ENCODE data around the gene MAP3K20. TPM values are rescaled to one million over a fixed set of nuclear protein-coding genes. Genes with fewer than 3 reads are reported as not detected.
"Not testable (repeated sequence)": the region's sequence is repeated elsewhere in the genome, so short reads cannot be mapped to it uniquely, and the experiment has no call there.

MAP3K20 gene
- total RNA-seq, 1 experiment from 2014 or later, result 15.2 TPM

DNA sequence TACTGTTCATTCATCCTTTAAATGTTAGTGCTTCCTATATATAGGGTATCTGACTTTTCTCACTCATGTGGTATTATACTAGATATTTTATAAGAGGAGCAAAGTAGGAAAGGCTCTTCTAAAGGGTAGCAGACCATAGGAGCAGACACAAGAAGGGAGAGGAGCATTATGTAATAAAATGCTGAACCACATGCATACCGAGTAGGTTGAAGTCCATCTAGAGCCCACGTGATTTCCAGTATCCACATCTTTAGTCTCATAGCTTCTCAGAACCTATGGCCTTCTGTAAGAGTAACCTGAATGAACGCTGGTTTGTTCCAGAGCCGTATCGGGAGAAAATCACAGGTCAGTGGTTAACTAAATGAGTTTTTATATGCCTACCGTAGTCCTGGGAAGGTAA, 85.9 kb downstream of the MAP3K20 start (continued):
- TF ChIP-seq TCF7 (CRISPR knock-in tag; IDR thresholded peaks at IDR 0.05; ENCODE audit: low read depth) (no peak), ZNF423 (CRISPR knock-in tag; IDR thresholded peaks at IDR 0.05) (no peak)

DNA sequence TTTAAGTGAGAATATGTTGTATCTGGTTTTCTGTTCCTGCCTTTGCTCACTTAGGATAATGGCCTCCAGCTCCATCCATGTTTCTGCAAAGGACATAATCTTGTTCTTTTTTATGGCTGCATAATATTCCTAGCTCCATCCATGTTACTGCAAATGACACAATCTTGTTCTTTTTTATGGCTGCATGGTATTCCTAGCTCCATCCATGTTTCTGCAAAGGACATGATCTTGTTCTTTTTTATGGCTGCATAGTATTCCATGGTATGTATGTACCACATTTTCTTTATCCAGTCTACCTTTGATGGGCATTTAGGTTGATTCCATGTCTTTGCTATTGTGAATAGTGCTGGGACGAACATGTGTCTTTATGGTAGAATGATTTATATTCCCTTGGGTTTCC, 87.7 kb downstream of the MAP3K20 start:
- DNase-seq (ENCODE audit: low spot score); POLR2A ChIA-PET; H3K9me3 Mint-ChIP-seq; H3K4me1 Mint-ChIP-seq; H3K27me3 Mint-ChIP-seq (ENCODE audit: low read depth); H3K36me3 Mint-ChIP-seq; ATAC-seq; H3K4me3 Mint-ChIP-seq; H3K27ac Mint-ChIP-seq: not testable (repeated sequence)
- CTCF ChIA-PET, result interaction anchor here (1.2 kb wide), 1 partner anchor 72 kb away, joined by 3 read pairs; no protein-coding TSS in a partner anchor
- TF ChIP-seq GTF2I (CRISPR knock-in tag; conservative IDR thresholded peaks at IDR 0.05), result 0 out of 2 replicates have a peak, but pooled peaks have one; percentile 40

DNA sequence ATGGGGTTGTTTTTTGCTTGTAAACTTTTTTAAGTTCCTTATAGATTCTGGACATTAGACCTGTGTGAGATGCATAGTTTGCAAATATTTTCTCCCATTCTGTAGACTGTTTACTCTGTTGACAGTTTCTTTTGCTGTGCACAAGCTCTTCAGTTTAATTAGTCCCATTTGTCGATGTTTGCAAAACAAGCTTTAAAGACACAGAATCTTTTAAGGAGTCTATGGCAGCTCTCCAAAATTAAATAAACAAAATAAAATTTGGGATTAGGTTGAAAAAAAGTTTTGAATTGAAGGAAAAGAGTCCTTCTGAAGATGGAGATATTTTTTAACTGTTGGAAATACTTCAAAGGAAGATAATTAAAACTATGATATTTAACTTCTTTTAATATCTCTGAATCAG, 88.8 kb downstream of the MAP3K20 start:
- DNase-seq (ENCODE audit: low spot score) (no peak), ATAC-seq (no peak)
- CTCF ChIA-PET, result no interaction called here
- Mint-ChIP-seq H3K27me3 (ENCODE audit: low read depth) (no peaks in the 10 kb centered on the region), H3K36me3 (peaks cover 7% of the 10 kb centered on the region), H3K4me1 (peaks cover 6% of the 10 kb centered on the region), H3K27ac (no peak overlapping the region), H3K4me3 (no peak overlapping the region), H3K9me3 (peaks cover 8% of the 10 kb centered on the region)
- POLR2A ChIA-PET, result no interaction called here
- no peak for TF ChIP-seq GTF2I (CRISPR knock-in tag; conservative IDR thresholded peaks at IDR 0.05)
- TF ChIP-seq NR3C1 (CRISPR knock-in tag; conservative IDR thresholded peaks at IDR 0.05; ENCODE audit: low read depth), result no peak
- TF ChIP-seq GRHL2 (CRISPR knock-in tag; IDR thresholded peaks at IDR 0.05; ENCODE audit: insufficient replicate concordance, severe bottlenecking), result no peak

DNA sequence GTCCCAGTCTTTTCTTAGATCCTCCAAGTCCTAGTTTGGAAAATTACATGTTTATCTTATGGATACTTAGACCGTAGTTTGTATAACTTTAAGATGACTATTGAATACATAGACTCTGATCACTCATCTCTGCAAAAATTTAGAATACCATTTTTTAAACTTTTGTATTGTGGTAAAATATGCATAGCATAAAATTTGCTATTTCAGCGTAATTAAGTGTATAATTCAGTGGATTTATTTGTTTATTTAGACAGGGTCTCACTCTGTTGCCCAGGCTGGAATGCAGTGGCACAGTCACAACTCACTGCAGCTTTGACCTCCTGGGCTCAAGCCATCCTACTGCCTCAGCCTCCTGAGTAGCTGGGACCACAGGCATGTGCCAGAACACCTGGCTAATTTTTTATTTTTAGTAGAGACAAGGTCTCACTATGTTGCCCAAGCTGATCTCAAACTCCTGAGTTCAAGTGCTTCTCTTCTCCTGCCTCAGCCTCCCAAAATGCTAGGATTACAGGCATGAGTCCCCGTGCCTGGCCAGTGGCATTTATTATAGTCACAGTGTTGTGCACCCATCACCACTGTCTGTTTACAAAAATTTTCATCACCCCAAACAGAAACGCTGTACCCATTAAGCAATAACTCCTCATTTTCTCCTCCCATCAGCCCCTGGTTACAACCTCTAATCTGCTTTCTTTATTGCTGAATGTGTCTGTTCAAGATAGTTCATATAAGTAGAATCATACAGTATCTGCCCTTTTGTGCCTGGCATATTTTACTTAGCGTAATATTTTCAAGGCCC, 90.0 kb downstream of the MAP3K20 start:
- H3K36me3 Mint-ChIP-seq, result peaks cover 7% of the 10 kb centered on the region
- TF ChIP-seq PRRX2 (CRISPR knock-in tag; IDR thresholded peaks at IDR 0.05), result no peak
- TF ChIP-seq, protein P1, sequence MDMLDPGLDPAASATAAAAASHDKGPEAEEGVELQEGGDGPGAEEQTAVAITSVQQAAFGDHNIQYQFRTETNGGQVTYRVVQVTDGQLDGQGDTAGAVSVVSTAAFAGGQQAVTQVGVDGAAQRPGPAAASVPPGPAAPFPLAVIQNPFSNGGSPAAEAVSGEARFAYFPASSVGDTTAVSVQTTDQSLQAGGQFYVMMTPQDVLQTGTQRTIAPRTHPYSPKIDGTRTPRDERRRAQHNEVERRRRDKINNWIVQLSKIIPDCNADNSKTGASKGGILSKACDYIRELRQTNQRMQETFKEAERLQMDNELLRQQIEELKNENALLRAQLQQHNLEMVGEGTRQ (CRISPR knock-in tag; IDR thresholded peaks at IDR 0.05), result no peak
- no peak for TF ChIP-seq HMGA2 (CRISPR knock-in tag; IDR thresholded peaks at IDR 0.05)
- TF ChIP-seq GABPB1 (CRISPR knock-in tag; IDR thresholded peaks at IDR 0.05), result no peak
- TF ChIP-seq, protein P2, sequence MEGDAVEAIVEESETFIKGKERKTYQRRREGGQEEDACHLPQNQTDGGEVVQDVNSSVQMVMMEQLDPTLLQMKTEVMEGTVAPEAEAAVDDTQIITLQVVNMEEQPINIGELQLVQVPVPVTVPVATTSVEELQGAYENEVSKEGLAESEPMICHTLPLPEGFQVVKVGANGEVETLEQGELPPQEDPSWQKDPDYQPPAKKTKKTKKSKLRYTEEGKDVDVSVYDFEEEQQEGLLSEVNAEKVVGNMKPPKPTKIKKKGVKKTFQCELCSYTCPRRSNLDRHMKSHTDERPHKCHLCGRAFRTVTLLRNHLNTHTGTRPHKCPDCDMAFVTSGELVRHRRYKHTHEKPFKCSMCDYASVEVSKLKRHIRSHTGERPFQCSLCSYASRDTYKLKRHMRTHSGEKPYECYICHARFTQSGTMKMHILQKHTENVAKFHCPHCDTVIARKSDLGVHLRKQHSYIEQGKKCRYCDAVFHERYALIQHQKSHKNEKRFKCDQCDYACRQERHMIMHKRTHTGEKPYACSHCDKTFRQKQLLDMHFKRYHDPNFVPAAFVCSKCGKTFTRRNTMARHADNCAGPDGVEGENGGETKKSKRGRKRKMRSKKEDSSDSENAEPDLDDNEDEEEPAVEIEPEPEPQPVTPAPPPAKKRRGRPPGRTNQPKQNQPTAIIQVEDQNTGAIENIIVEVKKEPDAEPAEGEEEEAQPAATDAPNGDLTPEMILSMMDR (IDR thresholded peaks at IDR 0.05), result no peak
- TF ChIP-seq, protein P3, sequence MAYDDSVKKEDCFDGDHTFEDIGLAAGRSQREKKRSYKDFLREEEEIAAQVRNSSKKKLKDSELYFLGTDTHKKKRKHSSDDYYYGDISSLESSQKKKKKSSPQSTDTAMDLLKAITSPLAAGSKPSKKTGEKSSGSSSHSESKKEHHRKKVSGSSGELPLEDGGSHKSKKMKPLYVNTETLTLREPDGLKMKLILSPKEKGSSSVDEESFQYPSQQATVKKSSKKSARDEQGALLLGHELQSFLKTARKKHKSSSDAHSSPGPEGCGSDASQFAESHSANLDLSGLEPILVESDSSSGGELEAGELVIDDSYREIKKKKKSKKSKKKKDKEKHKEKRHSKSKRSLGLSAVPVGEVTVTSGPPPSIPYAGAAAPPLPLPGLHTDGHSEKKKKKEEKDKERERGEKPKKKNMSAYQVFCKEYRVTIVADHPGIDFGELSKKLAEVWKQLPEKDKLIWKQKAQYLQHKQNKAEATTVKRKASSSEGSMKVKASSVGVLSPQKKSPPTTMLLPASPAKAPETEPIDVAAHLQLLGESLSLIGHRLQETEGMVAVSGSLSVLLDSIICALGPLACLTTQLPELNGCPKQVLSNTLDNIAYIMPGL (CRISPR knock-in tag; IDR thresholded peaks at IDR 0.05), result no peak
- TF ChIP-seq ZBTB21 (CRISPR knock-in tag; IDR thresholded peaks at IDR 0.05; ENCODE audit: borderline replicate concordance), result no peak
- TF ChIP-seq ZNF121 (CRISPR knock-in tag; IDR thresholded peaks at IDR 0.05), result 0 out of 2 replicates have a peak, but pooled peaks have one; percentile 36
- no peak for TF ChIP-seq EMX1 (CRISPR knock-in tag; IDR thresholded peaks at IDR 0.05)
- H3K27me3 Mint-ChIP-seq (ENCODE audit: low read depth), result no peaks in the 10 kb centered on the region
- H3K4me1 Mint-ChIP-seq, result no peaks in the 10 kb centered on the region
- no peak overlapping the region for H3K4me3 Mint-ChIP-seq
- ChIA-PET CTCF (no interaction called here), POLR2A (no interaction called here)
- H3K9me3 Mint-ChIP-seq, result peaks cover 8% of the 10 kb centered on the region
- 0 out of 2 replicates have a peak overlapping the region, but pooled peaks have one; percentile 14 for H3K27ac Mint-ChIP-seq
- DNase-seq (ENCODE audit: low spot score), result no peak
- ATAC-seq, result no peak

All from WTC11 (cell line).